GM18909 (cell line): Measurements from ENCODE around the gene SUGCT.

Experiments used
- ATAC-seq: cut with Tn5 transposase; IDR thresholded peaks from one replicate; pipeline ENCODE4 v1.9.1; 2021; ENCODE audit warnings: mild to moderate bottlenecking; ENCODE audit not compliant: unreplicated experiment, poor library complexity

Gene SUGCT

DNA sequence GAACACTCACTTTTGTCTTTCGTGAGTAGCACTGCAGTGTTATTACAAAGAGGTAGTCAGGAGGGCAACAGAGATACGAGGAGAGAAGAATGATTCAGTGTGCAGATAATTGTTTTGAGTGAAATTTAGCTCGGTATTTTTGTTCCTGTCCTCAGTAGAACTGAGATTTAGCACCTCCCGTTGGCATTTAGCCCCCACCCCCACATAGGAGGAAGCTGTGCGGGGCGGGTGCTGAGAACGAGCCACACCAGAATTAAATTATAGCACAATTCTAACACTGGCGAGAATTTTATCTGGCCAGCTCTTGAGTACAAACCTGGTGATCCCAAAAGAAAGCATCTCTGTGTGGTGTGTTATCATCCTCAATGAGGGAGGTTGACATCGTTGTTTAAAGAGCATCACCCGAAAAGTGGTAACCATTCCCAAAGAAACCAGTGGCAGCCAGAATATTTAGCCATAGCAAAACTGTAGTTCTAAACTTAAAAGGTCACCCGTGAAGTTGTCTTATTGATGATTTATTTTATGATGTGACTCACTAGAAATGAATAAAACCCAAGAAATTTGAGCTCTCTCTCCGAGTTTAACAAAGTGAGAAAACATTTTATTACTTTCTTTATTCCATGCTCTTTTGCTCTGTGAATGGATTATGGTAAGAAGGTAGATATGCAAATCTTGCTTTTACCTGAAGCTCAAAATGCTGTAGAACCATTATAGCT is 612.2 kb downstream of the SUGCT start:
- ATAC-seq: no peak

DNA sequence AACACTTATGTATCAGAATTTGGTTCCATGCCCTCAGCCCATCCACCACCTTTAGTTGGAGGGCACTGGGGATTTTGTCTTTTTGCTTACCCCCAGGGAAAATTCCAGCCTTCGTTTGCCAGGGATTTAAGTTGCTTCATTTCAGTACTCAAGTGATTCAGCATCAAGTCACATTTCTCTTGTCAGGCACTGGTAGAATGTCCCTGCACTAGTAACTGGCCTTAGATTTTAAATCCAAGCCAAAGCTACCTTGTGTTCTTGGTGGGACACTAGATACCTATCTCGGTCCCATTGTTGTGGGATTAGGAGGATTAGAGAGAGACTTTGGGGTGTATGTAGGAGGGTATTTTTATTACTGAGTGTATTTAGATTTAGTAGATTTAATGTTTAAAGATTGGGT is 613.1 kb downstream of the SUGCT start:
- ATAC-seq: no peak

DNA sequence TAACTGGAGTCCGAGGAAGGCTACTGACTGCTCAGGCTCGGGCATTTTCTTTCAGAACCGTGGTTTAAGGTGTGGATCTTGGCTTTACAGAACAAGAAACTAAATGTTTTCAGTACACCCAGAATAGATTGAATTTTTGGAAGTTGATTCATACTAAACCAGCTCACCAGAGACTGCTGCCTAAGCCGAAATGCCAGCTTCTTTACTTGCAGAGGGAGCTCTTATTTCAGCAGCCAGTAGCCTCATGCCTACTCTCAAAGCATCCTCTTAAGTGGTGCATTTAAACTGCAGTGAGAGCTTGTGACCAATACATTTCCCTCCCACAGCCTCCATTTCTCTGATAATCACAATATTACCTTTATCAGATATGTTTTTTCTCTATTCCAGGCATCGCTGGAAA is 615.1 kb downstream of the SUGCT start:
- no peak for ATAC-seq

DNA sequence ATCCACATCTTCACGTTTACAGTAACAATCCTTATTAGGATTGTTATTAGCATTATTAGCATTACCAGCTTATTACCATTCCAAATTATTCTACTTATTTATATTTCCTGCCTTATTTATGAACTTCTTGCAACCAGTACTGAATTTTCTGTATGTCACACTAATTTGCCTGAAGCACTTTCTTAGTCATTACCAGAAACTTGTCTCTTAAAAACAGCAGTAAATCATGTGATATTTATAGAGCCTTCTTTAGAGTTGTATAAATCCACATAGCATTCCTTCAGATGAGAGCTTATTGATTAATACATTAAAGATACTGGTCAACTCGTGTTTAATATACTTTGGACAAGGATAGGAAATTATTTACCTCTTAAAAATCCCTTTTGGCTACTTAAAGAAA is 618.6 kb downstream of the SUGCT start:
- no peak for ATAC-seq

DNA sequence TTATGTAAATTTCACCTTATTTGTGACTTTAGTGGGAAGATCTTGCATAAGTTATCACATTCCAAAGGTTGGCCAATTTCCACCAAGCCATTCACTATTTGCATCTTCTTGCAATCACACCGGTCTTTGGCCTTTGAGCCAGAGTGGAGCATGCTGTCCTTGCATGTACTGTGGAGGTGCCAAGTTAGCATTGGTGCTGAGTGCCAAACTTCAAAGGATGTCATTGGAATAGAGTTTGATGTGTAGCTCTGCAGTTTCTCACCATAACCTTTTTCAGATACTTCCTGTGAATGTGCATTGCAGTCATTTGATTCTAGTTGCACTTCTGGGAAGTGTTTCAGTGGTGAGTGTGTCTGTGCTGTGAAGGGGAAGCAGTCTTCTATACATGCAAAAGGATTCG is 620.6 kb downstream of the SUGCT start:
- ATAC-seq: no peak

DNA sequence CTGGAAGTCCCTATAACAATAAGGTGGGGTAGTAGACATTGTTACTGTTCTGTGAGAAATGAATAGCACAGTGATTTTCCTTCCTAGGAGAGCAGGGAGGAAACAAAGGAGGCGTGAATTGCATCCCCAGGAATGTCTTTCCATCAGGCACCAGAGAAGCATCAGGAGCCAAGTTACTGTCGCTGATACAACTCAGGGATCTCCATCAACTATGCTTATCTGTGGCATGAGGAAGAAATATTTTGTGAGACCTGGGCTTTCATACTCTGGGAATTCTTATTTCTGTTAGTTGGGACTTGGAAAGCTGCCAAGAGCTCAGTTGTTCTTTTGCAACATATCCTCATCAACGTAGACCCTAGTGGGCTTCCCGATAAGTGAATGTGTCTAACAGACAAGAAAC is 622.3 kb downstream of the SUGCT start:
- ATAC-seq: no peak

DNA sequence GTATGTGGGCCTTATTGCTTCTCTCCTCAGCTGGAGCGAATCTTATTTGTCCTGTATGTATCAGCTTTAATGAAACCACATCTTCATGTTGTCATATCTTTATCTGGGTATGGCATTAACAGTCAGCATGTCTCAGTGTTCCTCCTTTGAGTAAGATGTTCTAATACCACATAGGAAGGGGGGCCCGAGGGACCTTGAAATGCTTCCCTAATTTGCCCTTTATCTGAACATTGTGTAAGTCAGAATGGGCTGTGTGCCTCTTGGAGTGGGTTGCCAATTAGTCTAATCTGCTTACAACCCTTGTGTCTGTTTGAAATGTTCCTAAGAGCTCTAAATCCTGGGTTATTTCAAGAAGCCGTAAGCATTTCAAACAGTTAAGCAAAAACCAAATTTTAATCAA is 623.8 kb downstream of the SUGCT start:
- no peak for ATAC-seq

DNA sequence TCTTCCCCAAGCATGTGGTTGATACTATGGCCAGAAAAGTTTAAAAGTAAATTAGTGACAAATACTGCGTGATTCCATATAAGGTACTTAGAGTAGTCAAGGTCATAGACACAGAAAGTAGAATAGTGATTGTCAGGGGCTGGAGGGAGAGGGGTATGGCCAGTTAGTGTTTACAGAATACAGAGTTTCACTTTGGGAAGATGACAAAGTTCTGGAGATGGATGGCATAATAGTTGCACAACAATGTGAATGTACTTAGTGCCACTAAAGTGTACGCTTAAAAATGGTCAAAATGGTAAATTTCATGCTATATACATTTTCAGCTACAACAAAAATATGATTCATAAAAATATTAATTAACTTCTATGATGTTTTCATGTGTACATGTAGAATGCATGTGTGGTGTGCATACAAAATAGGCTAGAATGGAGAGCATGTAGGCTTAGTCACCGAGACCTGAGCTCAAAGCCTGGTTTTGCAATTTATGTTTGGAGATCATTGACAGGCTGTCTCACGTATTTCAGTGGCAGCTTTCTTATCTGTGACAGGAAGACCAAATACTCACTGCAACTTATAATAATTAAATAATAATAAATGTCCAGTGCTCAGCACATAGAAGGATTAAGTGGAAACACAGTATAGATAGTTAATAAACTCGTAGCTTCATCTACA is 625.6 kb downstream of the SUGCT start:
- ATAC-seq: no peak

DNA sequence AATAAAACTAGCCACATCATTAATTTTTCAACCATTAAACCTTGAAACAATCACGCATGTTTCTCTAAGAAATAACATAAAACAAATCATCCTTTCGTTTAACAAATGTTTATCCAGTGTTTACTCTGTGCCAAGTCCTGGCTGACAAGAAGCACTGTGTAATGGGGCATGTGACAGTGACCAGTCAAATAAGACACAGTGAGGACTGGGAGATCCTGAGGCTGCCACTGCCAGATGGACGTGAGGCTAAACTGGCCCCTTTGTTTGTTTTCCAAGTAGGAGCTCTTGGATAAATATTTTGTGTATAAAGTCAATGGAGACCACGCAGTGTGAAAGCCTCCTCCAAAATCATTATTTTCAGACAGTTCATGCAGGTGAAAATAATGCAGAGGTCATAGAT is 626.2 kb downstream of the SUGCT start:
- ATAC-seq: no peak

DNA sequence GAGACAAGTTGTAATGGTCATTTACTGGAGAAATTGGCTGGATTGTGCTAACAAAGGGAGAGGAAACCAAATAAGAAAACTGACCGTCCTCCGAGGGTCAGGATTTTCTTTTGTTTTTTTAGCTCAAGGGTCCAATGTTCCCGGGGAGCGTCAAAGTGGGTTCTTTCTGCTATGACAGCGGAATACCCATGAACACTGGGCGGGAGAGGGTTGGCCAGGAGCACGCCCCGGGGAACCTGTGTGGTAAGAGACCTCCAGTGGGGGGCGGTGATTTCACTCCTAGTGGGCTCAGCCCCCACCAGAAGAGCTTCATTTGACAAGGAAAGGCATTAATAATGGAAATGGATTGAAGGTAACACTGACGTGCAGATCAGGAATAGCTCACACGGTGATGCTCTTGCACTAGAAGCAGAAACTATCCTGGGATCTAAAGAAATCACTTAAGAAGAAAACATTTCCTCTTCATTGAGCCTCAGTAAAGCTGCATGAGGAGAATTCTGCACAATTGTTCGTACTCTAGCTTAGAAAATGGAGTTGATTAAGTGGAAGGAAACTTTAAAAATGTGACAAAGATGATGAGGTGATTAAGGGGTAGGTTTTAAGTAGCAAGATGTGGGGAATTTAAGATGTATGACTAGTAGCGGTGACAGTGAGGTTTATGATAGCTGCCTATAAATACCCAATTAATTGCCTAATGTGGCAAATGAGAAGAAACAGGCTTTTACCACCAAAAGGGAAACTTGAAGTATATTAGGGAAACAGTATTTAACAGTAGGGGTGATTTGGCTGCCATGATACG is 627.2 kb downstream of the SUGCT start:
- ATAC-seq: no peak

DNA sequence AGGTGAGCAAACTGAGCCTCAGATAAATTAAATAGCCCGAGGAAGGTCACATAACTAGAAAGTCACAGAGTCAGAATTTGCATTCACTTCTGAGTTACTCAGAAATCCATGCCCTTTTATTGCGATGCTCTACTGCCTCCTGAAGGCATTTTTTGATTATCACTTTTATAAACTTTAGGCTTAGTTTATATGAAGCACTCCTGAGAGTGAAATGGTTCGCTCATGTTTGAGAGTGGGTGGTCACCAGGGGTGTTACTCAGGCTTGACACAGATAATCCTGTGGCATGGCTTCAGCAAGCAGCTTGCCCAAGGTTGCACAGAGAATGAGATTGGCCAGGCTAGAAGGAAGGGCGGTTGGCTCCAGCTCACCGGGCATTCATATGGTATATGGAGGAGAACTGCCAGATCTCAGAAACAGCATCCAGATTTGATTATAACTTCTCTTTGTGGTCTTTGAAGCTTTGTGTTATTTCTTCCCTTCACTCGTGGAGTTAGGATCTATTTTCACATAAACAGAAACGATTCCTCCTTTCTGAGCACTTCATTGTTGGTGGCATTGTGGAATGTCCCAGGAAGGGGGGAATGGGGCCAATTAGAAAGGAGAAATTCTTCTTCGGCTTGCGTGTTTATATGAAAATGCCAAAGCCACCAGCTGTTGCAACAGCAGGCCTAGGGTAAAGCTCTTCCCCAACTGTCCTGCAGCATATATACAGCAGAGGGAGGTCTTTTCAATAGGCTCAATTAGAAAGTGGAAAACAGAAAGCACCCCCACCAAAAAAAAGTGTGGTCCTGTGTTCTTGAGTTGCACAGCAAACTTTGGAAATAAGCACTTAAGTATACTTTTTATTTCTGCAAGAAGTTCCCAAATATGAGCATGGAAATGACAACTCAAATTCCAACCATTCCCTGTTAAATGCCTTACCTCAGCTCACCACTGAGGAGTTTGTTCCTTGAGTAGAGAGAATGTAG is 628.8 kb downstream of the SUGCT start:
- ATAC-seq: no peak

DNA sequence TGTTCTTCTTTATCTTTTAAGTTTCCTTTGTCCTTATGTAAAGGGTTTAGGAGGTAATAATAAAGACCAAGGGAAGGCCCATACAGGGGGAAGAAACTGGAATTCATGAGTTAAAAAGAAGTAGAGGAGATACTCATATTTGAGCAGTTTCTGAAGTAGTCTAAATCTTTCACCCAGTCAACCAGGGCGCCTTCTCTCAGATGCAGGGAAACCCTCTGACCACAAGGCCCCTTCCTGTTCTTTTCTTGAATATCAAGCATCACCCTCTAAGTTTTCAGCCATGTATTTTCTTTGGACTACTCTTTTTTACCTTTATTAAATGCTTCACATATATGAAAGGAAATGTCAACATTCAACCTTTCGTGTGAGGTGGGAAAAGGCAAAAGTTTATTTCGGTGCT is 630.8 kb downstream of the SUGCT start:
- no peak for ATAC-seq

DNA sequence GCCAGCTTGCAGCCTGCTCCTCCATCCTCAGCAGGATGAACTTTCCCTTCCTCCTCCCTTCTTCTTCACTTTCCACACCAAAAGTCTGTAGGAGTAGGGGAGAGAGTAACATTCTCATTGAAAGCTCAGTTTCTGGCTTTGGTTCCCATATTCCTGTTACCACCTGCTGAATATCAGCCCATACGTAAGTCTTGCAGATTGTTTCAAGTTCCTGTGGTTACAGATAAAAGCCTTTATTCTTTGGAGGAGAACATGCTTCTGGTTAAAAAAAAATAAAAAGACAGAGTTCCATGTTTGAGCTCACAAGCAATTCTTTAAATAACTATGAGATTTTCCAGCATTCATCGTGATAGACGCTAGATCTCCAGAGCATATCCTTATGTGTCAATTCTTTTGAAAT is 637.3 kb downstream of the SUGCT start:
- no peak for ATAC-seq

DNA sequence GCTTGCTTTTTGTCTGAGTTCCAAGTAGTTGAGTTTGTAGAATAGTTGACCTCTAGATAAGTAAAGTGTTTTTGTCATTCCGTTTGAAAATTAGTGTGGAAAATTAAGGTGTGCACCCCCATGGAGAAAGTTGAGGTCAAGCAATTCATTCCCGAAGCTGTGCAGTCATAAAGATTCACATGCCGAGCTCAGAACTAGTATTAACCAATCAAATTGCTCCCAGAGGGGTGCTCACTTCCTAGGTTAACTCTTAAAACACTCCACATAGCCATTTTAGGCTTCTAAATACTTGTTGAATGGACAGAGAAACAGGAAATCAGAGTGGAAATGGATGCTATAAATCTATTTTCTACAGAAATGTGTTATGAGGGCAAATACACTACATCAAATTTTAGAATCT is 638.9 kb downstream of the SUGCT start:
- ATAC-seq: no peak

DNA sequence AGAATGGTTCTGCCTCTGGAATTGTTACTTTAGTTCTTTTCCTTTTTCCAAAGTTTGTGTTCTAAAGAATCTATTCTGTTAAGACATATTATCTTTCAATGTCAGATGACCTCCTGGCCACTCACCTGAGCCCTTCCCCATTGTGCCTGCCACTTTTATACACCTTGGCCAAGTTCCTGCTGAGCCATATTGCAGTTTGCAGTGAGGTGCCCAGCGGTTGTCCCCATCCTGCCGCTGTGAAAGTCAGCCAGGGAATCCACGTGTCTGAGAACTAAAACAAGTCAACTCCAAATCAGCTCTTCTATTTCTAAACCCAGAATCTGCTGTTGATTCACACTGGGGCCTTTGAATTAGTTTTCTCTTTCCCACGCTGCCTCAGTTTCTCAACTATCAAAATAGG is 641.1 kb downstream of the SUGCT start:
- no peak for ATAC-seq

DNA sequence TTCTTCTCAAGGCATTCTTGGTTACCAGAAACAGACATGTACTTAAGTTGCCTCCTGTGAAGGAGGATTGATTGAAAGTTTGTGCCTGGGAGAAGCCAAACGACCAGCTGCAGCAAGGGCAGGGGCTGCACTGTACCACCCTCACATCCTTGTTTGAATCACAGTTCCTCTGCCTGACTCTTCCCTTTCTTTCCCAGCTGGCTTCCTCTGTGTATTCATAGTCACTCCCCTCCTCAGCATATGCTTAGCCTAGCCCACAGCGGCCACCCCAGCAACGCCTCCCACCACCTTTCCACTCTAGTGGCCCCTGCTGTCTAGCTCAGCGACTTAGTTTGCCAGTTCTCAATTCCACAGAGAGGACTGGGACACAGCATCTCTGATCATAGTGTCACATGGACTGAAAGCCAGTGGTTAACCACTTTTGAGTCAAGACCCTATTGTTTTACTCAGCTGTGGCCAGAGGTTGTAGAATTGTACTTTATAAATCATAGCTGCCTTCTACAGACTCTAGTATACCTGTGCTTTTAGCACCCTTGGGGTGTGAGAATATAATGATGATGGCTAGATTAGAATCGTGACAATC is 643.0 kb downstream of the SUGCT start:
- no peak for ATAC-seq

DNA sequence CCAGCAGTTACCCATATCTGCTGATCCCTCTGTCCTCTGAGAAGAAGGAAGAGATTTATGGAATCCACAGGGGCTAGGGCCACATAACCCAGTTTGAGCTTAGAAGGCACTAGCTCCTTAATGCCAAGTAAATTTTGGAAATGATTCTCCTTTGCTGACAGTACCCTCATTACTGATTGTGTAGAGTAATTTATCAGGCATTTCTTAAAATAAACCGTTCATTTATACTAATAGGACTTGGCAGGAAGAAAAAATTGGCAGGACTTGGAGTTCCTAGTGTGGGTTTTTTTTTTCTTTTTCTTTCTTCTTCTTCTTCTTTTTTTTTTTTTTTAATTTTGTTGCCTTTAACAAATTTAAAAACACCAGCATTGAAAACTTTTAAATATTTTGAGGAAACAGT is 645.7 kb downstream of the SUGCT start:
- no peak for ATAC-seq

DNA sequence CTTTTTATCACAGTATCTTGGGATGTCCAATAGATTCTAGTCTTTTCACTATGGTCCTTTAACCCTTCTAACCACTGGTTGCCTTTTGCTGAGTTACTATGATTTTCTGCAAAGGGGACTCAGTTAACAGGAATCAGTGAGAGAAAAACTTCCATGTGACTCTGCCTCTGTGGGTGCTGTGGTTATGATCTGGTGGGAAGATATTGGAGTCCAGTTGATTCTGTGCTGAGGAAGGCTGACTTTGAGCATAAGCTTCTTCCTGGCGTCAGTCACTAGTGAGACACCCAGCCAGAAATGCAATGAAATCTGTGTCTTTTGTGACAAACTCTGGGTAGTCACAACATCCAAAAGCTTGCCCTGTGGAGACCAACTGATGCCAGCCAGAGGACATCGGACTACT is 648.0 kb downstream of the SUGCT start:
- no peak for ATAC-seq

DNA sequence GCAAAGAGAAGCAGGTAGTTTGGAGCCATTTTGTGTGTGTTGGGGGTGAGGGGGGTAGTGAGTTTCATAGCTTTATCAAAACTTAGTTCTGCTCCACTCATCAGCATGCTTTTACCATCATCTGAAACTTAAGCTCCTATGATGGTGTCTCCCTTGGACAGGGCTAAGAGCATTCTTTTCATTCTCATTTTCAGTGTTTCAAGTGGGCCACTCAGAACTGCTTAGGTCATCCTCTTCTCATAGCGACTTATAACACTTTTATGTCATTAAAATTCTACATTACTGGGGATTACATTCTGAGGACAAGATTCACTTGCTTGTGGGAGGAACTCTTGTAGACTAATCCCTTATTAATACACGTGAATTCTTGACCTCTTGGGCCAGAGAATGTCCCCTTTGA is 649.4 kb downstream of the SUGCT start:
- ATAC-seq: no peak

DNA sequence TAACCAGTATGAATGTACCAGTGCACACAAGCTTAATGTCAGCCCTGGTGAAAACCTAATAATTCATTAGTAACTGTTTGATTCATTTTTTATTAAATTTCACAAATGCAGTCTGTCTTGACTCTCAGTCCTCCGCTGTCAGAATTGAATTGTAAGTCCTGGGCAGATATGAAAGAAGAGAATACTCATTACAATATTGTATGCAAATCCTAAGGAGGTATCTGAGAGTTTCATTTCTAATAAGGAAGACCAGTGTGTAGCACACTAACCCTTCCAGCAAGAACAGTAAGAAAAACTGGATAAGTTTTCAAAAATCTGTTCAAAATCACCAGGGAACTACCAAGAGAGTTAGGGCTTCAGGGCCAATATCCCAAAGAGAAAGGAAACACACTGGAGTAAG is 652.1 kb downstream of the SUGCT start:
- ATAC-seq: no peak
